OCI-M1 (cell line): ENCODE data around the gene RASGRF2.

Source experiments
- DNase-seq: peaks from one replicate; lab custom pipeline; 2025; lab: John Stamatoyannopoulos, UW

The RASGRF2 gene

DNA sequence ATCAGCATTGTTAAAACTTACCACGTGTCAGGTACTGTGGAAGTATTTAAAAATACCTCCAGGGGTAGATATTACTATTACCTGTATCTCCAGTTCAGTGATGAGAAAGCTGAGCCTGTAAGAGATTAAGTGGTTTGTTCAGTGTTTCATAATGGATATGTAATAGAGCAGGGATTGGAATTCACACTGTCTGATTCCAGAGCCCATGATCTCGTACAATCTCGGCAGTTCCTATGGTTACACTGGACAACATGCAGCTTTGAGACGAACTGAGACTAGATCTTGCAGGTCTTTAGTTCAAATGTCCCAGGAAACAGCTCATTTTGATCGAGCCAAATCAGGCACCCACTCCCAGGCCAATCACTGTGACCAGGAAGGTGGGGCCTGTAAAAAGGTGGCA, 8.8 kb upstream of the RASGRF2 start:
- no peak for DNase-seq

GRCh38 chr5:80953587-80953986, 6.6 kb upstream of the RASGRF2 start:
- DNase-seq: no peak

DNA sequence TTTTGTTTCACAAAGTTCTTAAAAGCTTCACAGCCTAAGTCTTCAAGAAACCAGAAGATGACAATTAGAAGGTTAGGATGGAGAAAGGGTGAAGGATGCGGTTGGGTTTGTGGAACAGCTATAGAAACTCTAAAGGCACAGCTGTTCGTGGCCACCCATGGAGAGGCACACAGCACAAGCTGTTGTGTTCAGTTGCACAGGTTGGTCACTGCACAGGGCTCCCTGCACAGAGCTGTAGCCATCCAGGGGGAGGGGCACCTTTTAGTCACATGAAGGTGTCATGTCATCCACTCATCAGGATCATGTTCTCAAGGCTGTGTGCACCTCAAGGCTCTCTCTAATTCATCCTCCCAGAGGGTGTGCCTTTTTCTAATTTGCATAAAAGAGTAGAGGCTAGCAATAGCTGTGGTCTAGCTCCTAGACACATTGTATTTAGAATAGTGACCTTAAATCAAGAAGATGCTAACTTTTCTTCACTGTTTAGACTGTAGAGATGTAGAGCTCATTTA, 5.0 kb upstream of the RASGRF2 start:
- DNase-seq: no peak

GRCh38 chr5:80956272-80956671, 3.9 kb upstream of the RASGRF2 start:
- no peak for DNase-seq

GRCh38 chr5:80957031-80957761, 3.0 kb upstream of the RASGRF2 start:
- no peak for DNase-seq

DNA sequence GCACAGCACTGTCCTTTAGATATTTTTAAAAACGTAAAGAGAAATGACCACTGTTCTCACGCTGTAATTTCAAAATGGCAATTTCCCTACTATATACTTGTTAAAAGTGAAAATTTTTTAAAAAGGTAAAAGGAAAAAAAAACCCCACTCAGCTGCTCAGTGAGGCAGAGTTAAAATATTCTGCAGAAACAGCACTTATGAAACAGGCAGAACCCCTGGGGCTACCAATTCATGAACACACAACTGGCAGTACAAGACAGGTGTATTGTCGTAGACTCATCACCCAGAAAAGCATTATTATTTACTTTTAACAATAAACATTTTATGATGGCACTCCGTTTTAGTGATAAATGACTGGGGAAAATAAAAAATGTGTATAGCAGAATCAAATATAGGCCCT, 1.5 kb upstream of the RASGRF2 start:
- no peak for DNase-seq

DNA sequence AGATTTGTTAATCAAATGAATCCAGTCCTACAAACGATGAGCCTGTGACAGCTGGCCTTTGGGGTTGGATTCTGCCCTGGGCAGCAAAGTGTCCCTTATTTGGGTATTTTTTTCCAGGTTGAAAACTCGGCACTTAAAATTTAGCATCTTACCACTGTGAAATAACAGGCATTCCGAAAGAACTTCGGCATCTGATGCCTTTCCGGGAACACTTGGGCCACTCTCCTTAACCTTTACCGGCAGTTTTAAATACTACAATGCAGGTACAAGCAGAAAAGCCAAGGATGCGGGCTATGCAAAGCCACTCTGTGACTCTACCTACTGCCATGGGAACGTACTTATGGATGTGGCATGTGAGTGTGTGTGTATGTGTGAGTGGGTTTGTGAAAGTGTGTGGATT, 1.0 kb upstream of the RASGRF2 start:
- DNase-seq: no peak

- DNase-seq: no peak
These were observed 590 bp downstream of the RASGRF2 start for GRCh38 chr5:80960531-80961375.

GRCh38 chr5:80961376-80962281, 1.5 kb downstream of the RASGRF2 start:
- no peak for DNase-seq

DNA sequence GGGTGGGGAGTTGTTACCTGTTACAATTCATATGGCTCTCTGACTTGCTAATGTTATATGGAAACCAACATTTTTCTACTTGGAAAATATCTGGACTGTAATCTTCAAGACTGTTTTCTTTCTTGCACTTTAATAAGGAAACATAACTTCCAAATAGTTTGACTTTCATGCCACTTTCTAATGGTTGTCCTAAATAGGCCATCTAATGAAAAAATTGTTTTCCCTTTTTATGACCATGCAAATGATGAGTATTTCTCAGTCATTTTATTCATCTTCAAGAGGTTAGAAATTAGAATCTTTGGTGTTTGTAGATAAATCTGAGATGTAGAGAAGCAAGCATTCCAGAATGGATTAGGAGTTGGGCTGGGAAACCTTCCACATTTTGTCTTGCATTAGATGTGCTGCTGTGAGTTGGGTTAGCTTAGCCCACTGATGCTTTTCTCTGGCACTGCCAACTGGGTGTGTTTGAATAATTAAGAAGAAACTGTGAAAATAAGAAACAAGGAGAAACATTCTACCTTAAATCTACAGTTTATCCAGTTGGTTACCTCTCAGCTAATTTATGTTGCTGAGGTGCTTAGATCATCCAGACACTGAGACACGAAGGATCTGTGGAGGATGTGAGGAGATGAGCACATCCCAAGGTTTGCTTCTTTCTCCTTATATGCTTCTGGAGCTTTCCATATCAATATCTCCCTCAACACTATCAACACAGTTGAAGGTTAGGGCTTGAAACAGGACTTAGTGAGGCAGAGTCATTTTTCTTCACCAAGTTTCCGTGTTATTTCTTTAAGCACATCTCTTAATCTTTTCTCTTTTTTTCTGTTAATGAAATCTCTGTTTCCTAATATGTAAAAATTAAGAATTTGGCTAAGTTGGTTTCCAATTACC, 2.7 kb downstream of the RASGRF2 start:
- DNase-seq: no peak

- no peak for DNase-seq
These were observed 3.3 kb downstream of the RASGRF2 start for GRCh38 chr5:80963521-80963895.

DNA sequence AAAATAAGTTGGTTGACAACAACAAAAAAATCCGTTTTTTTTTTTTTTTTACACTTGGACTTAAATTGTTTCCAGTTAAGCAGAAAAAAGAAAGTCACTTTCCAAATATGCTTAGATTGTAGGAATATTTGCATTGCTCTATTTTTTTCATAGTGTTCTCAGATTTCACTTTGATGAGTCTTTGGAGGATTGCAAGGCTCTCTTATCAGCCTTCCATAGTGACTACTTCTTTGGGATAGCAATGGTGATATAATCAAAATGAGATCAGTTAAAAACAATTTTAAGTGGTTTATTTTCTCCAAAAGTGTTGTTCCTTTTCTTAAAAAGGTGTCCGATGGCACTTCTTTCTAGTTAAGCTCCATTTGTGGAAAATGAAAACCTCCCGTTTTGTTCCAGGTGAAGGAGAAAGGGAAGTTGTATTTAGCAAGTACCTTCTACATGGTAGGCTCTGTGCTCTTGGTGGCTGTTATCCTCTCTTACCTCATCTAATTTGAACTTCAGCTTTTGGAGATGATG, 3.9 kb downstream of the RASGRF2 start:
- DNase-seq: no peak

DNA sequence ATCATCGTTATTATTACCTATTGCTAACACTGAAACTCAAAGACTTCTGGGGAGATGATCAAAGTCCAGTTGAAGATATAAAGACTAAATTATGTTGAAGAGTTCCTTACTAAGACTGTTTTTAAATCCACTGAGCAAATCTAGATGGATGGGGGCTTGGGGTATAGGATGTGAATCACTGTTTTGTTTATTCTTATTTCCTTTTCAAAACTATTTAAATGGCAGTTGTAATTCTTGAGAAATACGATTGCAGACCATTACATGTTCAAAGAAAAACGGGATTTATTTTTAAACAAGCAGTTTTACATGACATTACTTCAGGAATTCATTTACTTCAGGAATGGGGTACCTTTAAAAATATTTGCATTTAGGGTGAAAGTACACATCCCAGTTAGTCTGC, 4.3 kb downstream of the RASGRF2 start:
- no peak for DNase-seq

GRCh38 chr5:80964919-80965318, 4.8 kb downstream of the RASGRF2 start:
- no peak for DNase-seq

- DNase-seq: no peak
These were observed 7.5 kb downstream of the RASGRF2 start for GRCh38 chr5:80967500-80968181.

- no peak for DNase-seq
These were observed 12.9 kb downstream of the RASGRF2 start for GRCh38 chr5:80973027-80973426.

DNA sequence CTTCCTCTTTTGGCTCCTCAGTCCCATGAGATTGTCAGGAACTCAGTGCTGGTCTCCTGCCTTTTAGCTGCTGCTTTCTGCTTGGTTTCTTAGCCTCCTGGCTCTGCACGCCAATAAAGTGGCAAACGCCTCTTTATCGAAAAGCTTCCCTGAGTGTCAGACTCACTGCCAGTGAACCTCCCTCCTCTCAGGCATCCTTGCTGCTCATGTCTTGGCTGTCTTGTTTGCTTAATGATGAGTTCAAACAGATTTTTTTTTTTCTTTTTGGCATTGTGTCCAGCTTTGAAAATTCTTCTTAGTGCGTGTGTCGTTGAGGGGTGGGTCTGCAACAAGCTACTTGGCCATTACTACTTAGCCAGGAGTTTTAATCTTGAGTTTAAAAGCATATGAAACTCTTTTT, 14.9 kb downstream of the RASGRF2 start:
- no peak for DNase-seq

DNA sequence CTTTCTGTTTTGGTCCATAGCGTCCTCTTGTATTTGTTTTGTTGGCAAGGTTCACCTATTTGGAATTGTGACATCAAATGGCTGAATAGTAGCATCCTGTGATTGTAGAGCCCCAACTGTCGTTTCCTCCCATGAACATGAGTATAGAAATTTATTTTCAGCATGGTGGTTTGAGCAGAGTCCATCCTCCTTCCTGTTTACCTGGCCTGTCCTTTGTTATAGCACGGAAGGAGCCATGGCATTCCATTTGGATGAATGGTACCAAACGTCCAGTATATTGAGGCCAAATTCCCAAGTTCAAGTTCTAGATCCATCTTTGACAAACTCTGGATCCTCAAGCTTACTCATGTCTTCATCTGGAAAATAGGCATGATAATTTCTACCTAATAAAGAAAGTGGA, 16.8 kb downstream of the RASGRF2 start:
- DNase-seq: no peak

GRCh38 chr5:80977764-80978163, 17.6 kb downstream of the RASGRF2 start:
- no peak for DNase-seq

- DNase-seq: no peak
These were observed 18.7 kb downstream of the RASGRF2 start for GRCh38 chr5:80978772-80979317.
